Natural killer cell (primary cell): Measurements from ENCODE around the gene ZNF579. TPM values are rescaled to one million over a fixed set of nuclear protein-coding genes. Genes with fewer than 3 reads are reported as not detected.

Experiments used
- ATAC-seq, 3 donors: fragments of 150-1000 bp in 2 of 3; fragments of 200-7000 bp in 1 of 3; cut with Tn5 transposase; 1 replicate in 1 of 3; 2 replicates in 2 of 3; pipeline ENCODE4 v1.10.0; 2021; ENCODE audit warnings: mild to moderate bottlenecking in 2 of 3, moderate library complexity in 2 of 3
- DNase-seq, 2 donors: peaks; one replicate each; pipeline versions ENCODE4 v3.0.0 to v3.0.0-alpha.2; 2013 to 2021; ENCODE audit warnings: mixed read lengths in 1 of 2
- H3K27ac ChIP-seq: one replicate; pipeline ENCODE4 v1.5.1; 2013; ENCODE audit warnings: mild to moderate bottlenecking, low read length
- H3K27me3 ChIP-seq: one replicate; pipeline ENCODE4 v1.6.1; 2013; ENCODE audit warnings: low read length; ENCODE audit not compliant: control insufficient read depth, insufficient read depth
- H3K36me3 ChIP-seq: one replicate; pipeline ENCODE4 v1.6.1; 2013; ENCODE audit warnings: low read length; ENCODE audit not compliant: control insufficient read depth, insufficient read depth
- H3K4me1 ChIP-seq: one replicate; pipeline ENCODE4 v1.6.1; 2013; ENCODE audit warnings: low read length; ENCODE audit not compliant: control insufficient read depth, insufficient read depth
- H3K4me3 ChIP-seq: one replicate; pipeline ENCODE4 v1.5.1; 2013; ENCODE audit warnings: low read length
- H3K9me3 ChIP-seq: one replicate; pipeline ENCODE4 v1.6.1; 2013; ENCODE audit warnings: low read length; ENCODE audit not compliant: control insufficient read depth, insufficient read depth
- H3K27ac Mint-ChIP-seq, 2 donors: one replicate each; pipeline ENCODE4 v1.8.0; 2022; ENCODE audit warnings: mild to moderate bottlenecking in 2 of 2, mixed read lengths in 2 of 2, moderate library complexity in 1 of 2
- H3K27me3 Mint-ChIP-seq, 2 donors: one replicate each; pipeline ENCODE4 v1.8.0; 2022; ENCODE audit warnings: low read depth in 2 of 2, mixed read lengths in 2 of 2
- H3K36me3 Mint-ChIP-seq: one replicate; pipeline ENCODE4 v1.8.0; 2022; ENCODE audit warnings: mixed read lengths
- H3K4me1 Mint-ChIP-seq, 2 donors: one replicate each; pipeline ENCODE4 v1.8.0; 2022; ENCODE audit warnings: mixed read lengths in 2 of 2
- H3K4me3 Mint-ChIP-seq: one replicate; pipeline ENCODE4 v1.8.0; 2022; ENCODE audit warnings: mild to moderate bottlenecking, moderate library complexity, mixed read lengths
- H3K9me3 Mint-ChIP-seq, 2 donors: one replicate each; pipeline ENCODE4 v1.8.0; 2022; ENCODE audit warnings: mixed read lengths in 2 of 2
- CTCF ChIP-seq: fragments of 200-600 bp; IDR thresholded peaks from one replicate; pipeline ENCODE4 v1.8.0; 2022; ENCODE audit warnings: antibody characterized with exemption
- WGBS: methylation state at CpG from one replicate; pipeline ENCODE4 v1.1.7; 2013; ENCODE audit warnings: missing lambda C conversion rate; ENCODE audit not compliant: insufficient coverage; 5-methylcytosine and 5-hydroxymethylcytosine counted together
- intact Hi-C: fragments of 100-400 bp; cut with micrococcal nuclease; formaldehyde crosslinking; loops from one replicate; pipeline ENCODE4 v1.14.2; 2022
- total RNA-seq, 4 donors: library from RNA; stranded (reverse); fragments of 120-200 nt in 1 of 4; gene quantifications; one replicate each; pipeline versions ENCODE4 v1.2.3 to v1.2.4, GENCODE V29; 2013 to 2022

Gene ZNF579
- total RNA-seq, 3 donors from 2014 or later (not counting 1 experiment from before 2014, with no cell fraction given) = 8.3 to 11.2 (median 9.5) TPM

DNA sequence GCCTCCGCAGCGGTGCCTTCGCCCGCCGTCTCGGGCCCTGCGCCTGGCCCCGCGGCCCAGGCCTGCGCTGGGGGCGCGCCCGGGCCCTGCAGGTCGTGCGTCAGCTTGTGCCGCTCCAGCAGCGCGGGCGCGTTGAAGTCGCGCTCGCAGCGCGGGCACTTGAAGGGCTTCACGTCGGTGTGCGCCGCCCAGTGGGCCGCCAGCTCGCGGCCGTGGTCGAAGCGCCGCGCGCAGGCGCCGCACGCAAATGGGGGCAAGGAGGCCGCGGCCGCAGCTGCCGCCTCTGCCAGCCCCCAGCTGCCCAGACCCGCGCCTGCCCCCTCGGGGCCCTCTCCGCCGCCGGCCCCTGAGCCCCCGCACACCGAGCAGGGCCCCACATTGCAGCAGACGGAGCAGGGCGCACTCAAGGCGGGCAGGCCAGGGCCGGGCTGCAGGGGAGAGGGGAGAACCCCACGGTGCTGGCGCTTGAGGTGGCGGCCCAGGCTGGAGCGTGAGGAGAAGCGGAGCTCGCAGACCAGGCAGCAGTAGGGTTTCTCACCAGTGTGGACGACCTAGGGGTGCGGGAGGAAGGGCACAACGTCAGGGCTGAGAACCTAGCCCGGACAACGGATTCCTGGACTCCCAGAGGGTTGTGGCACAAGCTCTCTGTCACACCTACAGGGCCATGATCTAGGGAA lies 12.6 kb upstream of the ZNF579 start:
- no peak for DNase-seq
- no peak overlapping the region for H3K27ac Mint-ChIP-seq
- Histone ChIP-seq H3K4me1 (peaks cover under 1% of the 10 kb centered on the region), H3K4me3 (no peak overlapping the region), H3K36me3 (peaks cover 5% of the 10 kb centered on the region), H3K27ac (no peak overlapping the region), H3K27me3 (no peaks in the 10 kb centered on the region), H3K9me3 (no peaks in the 10 kb centered on the region)
- no peak overlapping the region for H3K4me3 Mint-ChIP-seq
- WGBS = 97% methylated on average over 68 of the region's 68 CpGs
- H3K4me1 Mint-ChIP-seq = peaks cover 0 to 3% of the 10 kb centered on the region in 2 donors
- no peaks in the 10 kb centered on the region for H3K9me3 Mint-ChIP-seq
- TF ChIP-seq CTCF = no peak
- ATAC-seq = no peak
- no peaks in the 10 kb centered on the region for H3K36me3 Mint-ChIP-seq
- H3K27me3 Mint-ChIP-seq = peaks cover 0 to 12% of the 10 kb centered on the region in 2 donors
- intact Hi-C loops = no loop called here

DNA sequence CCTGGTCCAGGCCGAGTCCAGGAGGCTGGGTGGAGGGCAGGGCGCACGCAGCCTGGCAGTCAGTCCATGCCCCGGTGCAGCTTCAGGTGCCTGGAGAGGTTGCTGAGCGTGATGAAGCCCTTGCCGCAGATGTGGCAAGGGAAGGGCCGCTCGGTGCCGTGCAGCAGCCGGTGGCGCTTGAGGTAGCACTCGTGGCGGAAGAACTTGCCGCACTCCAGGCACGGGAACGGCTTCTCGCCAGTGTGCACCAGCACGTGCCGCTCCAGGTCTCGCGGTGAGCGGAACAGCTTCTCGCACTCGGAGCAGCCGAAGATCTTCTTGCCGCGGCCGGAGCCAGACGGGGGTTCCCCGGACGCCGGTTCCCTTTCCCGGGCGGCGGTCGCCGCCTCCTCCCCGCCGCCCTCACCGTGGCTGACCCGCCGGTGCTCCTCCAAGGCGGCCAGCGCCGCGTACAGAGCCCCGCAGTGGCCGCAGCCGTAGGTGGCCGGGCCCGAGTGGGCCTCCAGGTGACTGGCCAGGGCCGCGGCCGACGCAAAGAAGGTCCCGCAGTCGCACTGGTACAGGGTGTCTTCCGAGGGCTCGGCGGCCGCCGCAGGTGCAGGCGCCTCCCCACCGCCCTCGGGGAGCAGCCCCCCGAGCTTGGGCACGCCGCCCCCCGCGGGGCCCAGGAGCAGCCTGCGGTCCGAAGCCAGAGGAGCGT lies 11.9 kb upstream of the ZNF579 start:
- Mint-ChIP-seq H3K4me3 (no peak overlapping the region), H3K27ac (no peak overlapping the region), H3K36me3 (no peaks in the 10 kb centered on the region), H3K27me3 (peaks cover 0 to 12% of the 10 kb centered on the region in 2 donors), H3K4me1 (no peaks in the 10 kb centered on the region), H3K9me3 (no peaks in the 10 kb centered on the region)
- DNase-seq (no peak), ATAC-seq (no peak)
- no peak overlapping the region for H3K27ac ChIP-seq
- intact Hi-C loops = no loop called here
- no peak for TF ChIP-seq CTCF
- no peaks in the 10 kb centered on the region for H3K9me3 ChIP-seq
- H3K4me1 ChIP-seq = peaks cover 8% of the 10 kb centered on the region
- H3K36me3 ChIP-seq = peaks cover 5% of the 10 kb centered on the region
- WGBS = 97% methylated on average over 73 of the region's 73 CpGs
- H3K4me3 ChIP-seq = no peak overlapping the region
- no peaks in the 10 kb centered on the region for H3K27me3 ChIP-seq

DNA sequence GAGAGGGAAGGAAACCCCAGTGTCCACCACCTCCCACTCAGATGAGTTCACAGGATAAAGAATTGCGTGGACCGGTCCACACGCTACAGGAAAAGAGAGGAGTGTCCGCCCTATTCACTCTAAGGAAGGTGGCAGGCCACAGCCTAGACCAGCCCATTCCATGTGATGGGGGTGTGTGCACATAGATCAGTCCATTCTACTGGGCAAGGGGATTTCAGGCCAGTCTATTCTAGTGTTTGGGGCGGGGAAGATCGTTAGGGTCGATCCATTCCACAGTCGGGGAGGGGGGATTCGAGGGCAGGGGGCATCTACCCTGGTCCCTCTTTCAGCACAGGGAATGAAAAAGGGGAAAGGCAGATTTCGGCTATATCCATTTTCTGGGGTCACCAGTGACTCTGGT lies 10.9 kb upstream of the ZNF579 start:
- Histone ChIP-seq H3K27ac (no peak overlapping the region), H3K9me3 (no peaks in the 10 kb centered on the region), H3K36me3 (peaks cover 4% of the 10 kb centered on the region), H3K27me3 (no peaks in the 10 kb centered on the region), H3K4me1 (peaks cover 18% of the 10 kb centered on the region), H3K4me3 (no peak overlapping the region)
- intact Hi-C loops = no loop called here
- no peak overlapping the region for H3K27ac Mint-ChIP-seq
- H3K9me3 Mint-ChIP-seq = no peaks in the 10 kb centered on the region
- TF ChIP-seq CTCF = no peak
- 93% methylated on average over 10 of the region's 10 CpGs for WGBS
- no peak overlapping the region for H3K4me3 Mint-ChIP-seq
- H3K4me1 Mint-ChIP-seq = peaks cover 5 to 10% of the 10 kb centered on the region in 2 donors
- H3K27me3 Mint-ChIP-seq = peaks cover 0 to 17% of the 10 kb centered on the region in 2 donors
- no peak for ATAC-seq
- H3K36me3 Mint-ChIP-seq = no peaks in the 10 kb centered on the region
- DNase-seq = no peak
